PC-3 (cell line): Measurements from ENCODE around the gene RNU5D-1. TPM values are rescaled to one million over a fixed set of nuclear protein-coding genes. Genes with fewer than 3 reads are reported as not detected.

Experiments used
- ATAC-seq: fragments of 200-7000 bp; cut with Tn5 transposase; 2 replicates; pipeline ENCODE4 v1.9.1; 2020; ENCODE audit warnings: mild to moderate bottlenecking, moderate library complexity
- BruUV-seq: library from RNA; stranded (reverse); fragments of 400-500 nt; replicated peaks from 2 replicates; lab custom pipeline; 2021; lab: Mats Ljungman, UMichigan
- CTCF ChIA-PET: fragments of 300-600 bp; sonication (Branson Sonifier 250); formaldehyde crosslinking; loops from one replicate; lab custom pipeline; 2022; ENCODE audit warnings: antibody characterized with exemption; lab: Charles Lee
- POLR2A ChIA-PET: fragments of 300-600 bp; sonication (Branson Sonifier 250); formaldehyde crosslinking; loops from one replicate; lab custom pipeline; 2022; ENCODE audit warnings: antibody characterized with exemption; ENCODE audit not compliant: unreplicated experiment; lab: Charles Lee
- DNase-seq: peaks from one replicate; pipeline ENCODE4 v3.0.0-alpha.2; 2015
- H2AFZ ChIP-seq: fragments of 300-600 bp; sonication (generic); 2 replicates; pipeline ENCODE4 v1.6.0; 2016; ENCODE audit warnings: antibody characterized with exemption, low read length
- H3F3A ChIP-seq: fragments of 300-600 bp; sonication (generic); one replicate; pipeline ENCODE4 v1.6.0; 2017; ENCODE audit warnings: antibody characterized with exemption, low read length, control low read depth, mild to moderate bottlenecking; ENCODE audit not compliant: unreplicated experiment
- H3K27ac ChIP-seq: fragments of 300-600 bp; sonication (generic); 2 replicates; pipeline ENCODE4 v1.5.1; 2016; ENCODE audit warnings: mild to moderate bottlenecking, low read length
- H3K27me3 ChIP-seq: fragments of 300-600 bp; sonication (generic); 2 replicates; pipeline ENCODE4 v1.6.1; 2016; ENCODE audit warnings: low read length, mixed read lengths
- H3K36me3 ChIP-seq: fragments of 300-600 bp; sonication (generic); 2 replicates; pipeline ENCODE4 v1.6.1; 2016; ENCODE audit warnings: low read depth, mixed run types, low read length, mixed read lengths
- H3K4me1 ChIP-seq: fragments of 300-600 bp; sonication (generic); 2 replicates; pipeline ENCODE4 v1.5.1; 2016; ENCODE audit warnings: low read length; ENCODE audit not compliant: insufficient read depth
- H3K4me2 ChIP-seq: fragments of 300-600 bp; sonication (generic); 2 replicates; pipeline ENCODE4 v1.6.0; 2016; ENCODE audit warnings: low read length
- H3K4me3 ChIP-seq: fragments of 300-600 bp; sonication (generic); 2 replicates; pipeline ENCODE4 v1.5.1; 2016; ENCODE audit warnings: mild to moderate bottlenecking, low read length, mixed read lengths
- H3K79me2 ChIP-seq: fragments of 300-600 bp; sonication (generic); 2 replicates; pipeline ENCODE4 v1.6.1; 2017; ENCODE audit warnings: low read length, mixed read lengths
- H3K9ac ChIP-seq: fragments of 300-600 bp; sonication (generic); 2 replicates; pipeline ENCODE4 v1.6.0; 2016; ENCODE audit warnings: mild to moderate bottlenecking, low read length
- H3K9me2 ChIP-seq: fragments of 300-600 bp; sonication (generic); replicated peaks from 2 replicates; pipeline ENCODE4 v1.6.1; 2016; ENCODE audit warnings: mixed run types, low read length, mixed read lengths
- H3K9me3 ChIP-seq: fragments of 300-600 bp; sonication (generic); 2 replicates; pipeline ENCODE4 v1.6.1; 2016; ENCODE audit warnings: low read length, mixed read lengths
- H4K20me1 ChIP-seq: fragments of 300-600 bp; sonication (generic); 2 replicates; pipeline ENCODE4 v1.6.1; 2016; ENCODE audit warnings: low read length, mixed read lengths
- CTCF ChIP-seq: fragments of 300-600 bp; sonication (generic); conservative IDR thresholded peaks from 2 replicates; pipeline ENCODE4 v1.5.1; 2017; ENCODE audit warnings: antibody characterized with exemption, low read depth, mild to moderate bottlenecking, low read length
- EZH2 ChIP-seq: fragments of 300-600 bp; sonication (generic); IDR thresholded peaks from one replicate; pipeline ENCODE4 v1.6.1; 2017; ENCODE audit warnings: antibody characterized with exemption, mild to moderate bottlenecking, low read length; ENCODE audit not compliant: unreplicated experiment
- EZH2phosphoT487 ChIP-seq: fragments of 300-600 bp; sonication (generic); IDR thresholded peaks from 2 replicates; pipeline ENCODE4 v1.6.1; 2018; ENCODE audit warnings: mild to moderate bottlenecking, antibody characterized with exemption, low read length, borderline replicate concordance
- intact Hi-C: fragments of 100-400 bp; cut with micrococcal nuclease; formaldehyde crosslinking; loops from 2 replicates; pipeline ENCODE4 v1.9.0; 2023
- total RNA-seq: library from RNA; depleted of rRNA; stranded (reverse); fragments of >200 nt; gene quantifications from 2 replicates; pipeline ENCODE4 v1.2.3, GENCODE V29; 2014

The RNU5D-1 gene
- total RNA-seq, 1 experiment from 2014 or later = not detected

GRCh38 chr1:44696789-44697345, 34.1 kb downstream of the RNU5D-1 start:
- Histone ChIP-seq H3K36me3 (no peaks in the 10 kb centered on the region), H3K27ac (no peak overlapping the region), H3K9ac (no peak overlapping the region), H3K79me2 (no peaks in the 10 kb centered on the region), H3K4me3 (no peak overlapping the region), H3K27me3 (no peaks in the 10 kb centered on the region), H3K4me1 (peaks cover 16% of the 10 kb centered on the region), H2AFZ (no peak overlapping the region), H3F3A (no peaks in the 10 kb centered on the region), H3K9me2 (no peaks in the 10 kb centered on the region), H4K20me1 (no peaks in the 10 kb centered on the region), H3K4me2 (no peak overlapping the region), H3K9me3 (no peaks in the 10 kb centered on the region)
- POLR2A ChIA-PET = no interaction called here
- no peak for ATAC-seq
- intact Hi-C loops = no loop called here
- no peak for TF ChIP-seq CTCF
- no peak for TF ChIP-seq EZH2phosphoT487
- TF ChIP-seq EZH2 = no peak
- no peak for DNase-seq
- CTCF ChIA-PET = no interaction called here
- BruUV-seq = no TSS peak

GRCh38 chr1:44696101-44696500, 34.9 kb downstream of the RNU5D-1 start:
- intact Hi-C loops = no loop called here
- no peak overlapping the region for H3K4me2 ChIP-seq
- H3K9me3 ChIP-seq = no peaks in the 10 kb centered on the region
- ATAC-seq (no peak), DNase-seq (no peak)
- no peak overlapping the region for H2AFZ ChIP-seq
- CTCF ChIA-PET = no interaction called here
- POLR2A ChIA-PET = no interaction called here
- no peaks in the 10 kb centered on the region for H3F3A ChIP-seq
- H3K9me2 ChIP-seq = no peaks in the 10 kb centered on the region
- no peaks in the 10 kb centered on the region for H3K36me3 ChIP-seq
- no peaks in the 10 kb centered on the region for H4K20me1 ChIP-seq
- peaks cover 13% of the 10 kb centered on the region for H3K4me1 ChIP-seq
- H3K27ac ChIP-seq = no peak overlapping the region
- no peaks in the 10 kb centered on the region for H3K27me3 ChIP-seq
- TF ChIP-seq EZH2phosphoT487 (no peak), CTCF (no peak), EZH2 (no peak)
- H3K79me2 ChIP-seq = no peaks in the 10 kb centered on the region
- H3K9ac ChIP-seq = no peak overlapping the region
- BruUV-seq = no TSS peak
- H3K4me3 ChIP-seq = no peak overlapping the region

- no peak for DNase-seq
- ChIA-PET POLR2A (no interaction called here), CTCF (no interaction called here)
- H4K20me1 ChIP-seq = no peaks in the 10 kb centered on the region
- no peak overlapping the region for H3K4me2 ChIP-seq
- no peaks in the 10 kb centered on the region for H3K9me2 ChIP-seq
- no peaks in the 10 kb centered on the region for H3K9me3 ChIP-seq
- H2AFZ ChIP-seq = no peak overlapping the region
- no peak overlapping the region for H3K4me3 ChIP-seq
- intact Hi-C loops = no loop called here
- H3K79me2 ChIP-seq = no peaks in the 10 kb centered on the region
- H3F3A ChIP-seq = no peaks in the 10 kb centered on the region
- BruUV-seq = no TSS peak
- peaks cover 9% of the 10 kb centered on the region for H3K4me1 ChIP-seq
- no peak for TF ChIP-seq CTCF
- TF ChIP-seq EZH2phosphoT487 = no peak
- TF ChIP-seq EZH2 = no peak
- no peaks in the 10 kb centered on the region for H3K36me3 ChIP-seq
- no peak overlapping the region for H3K27ac ChIP-seq
- ATAC-seq = no peak
- H3K9ac ChIP-seq = no peak overlapping the region
- H3K27me3 ChIP-seq = no peaks in the 10 kb centered on the region
Observed at GRCh38 chr1:44695671-44696070, 35.3 kb downstream of the RNU5D-1 start.
